Hematopoietic multipotent progenitor cell (in vitro differentiated cells): ENCODE measurements around the gene ANKMY1. TPM values are rescaled to one million over a fixed set of nuclear protein-coding genes. Genes with fewer than 3 reads are reported as not detected.

Experiments
- small RNA-seq: library from RNA; depleted of rRNA; stranded (forward); fragments of <200 nt; gene quantifications from one replicate; pipeline ENCODE3, GENCODE V24; 2012
- total RNA-seq: library from RNA; depleted of rRNA; stranded (reverse); fragments of >200 nt; gene quantifications from one replicate; pipeline ENCODE4 v1.2.3, GENCODE V29; 2012

Gene ANKMY1
- total RNA-seq, 1 donor, result 24.2 TPM

Small RNA genes lying within 50 kb of the gene (small RNA-seq; reads per million reads assigned to genes)
- 1.3 reads per million, percentile 47 among the genes with 10 or more reads in this experiment for gene MIR149

Other genes with a start within 250 kb of the ANKMY1 start
- 1.9 TPM for gene GPC1, start 122.3 kb downstream of the ANKMY1 start, total RNA-seq
- gene DUSP28, start 2.4 kb upstream of the ANKMY1 start, total RNA-seq, result 8.3 TPM
- 45.0 TPM for gene RNPEPL1, start 10.5 kb upstream of the ANKMY1 start, total RNA-seq
- 36.6 TPM for gene CAPN10, start 28.7 kb upstream of the ANKMY1 start, total RNA-seq
- gene GPR35, start 67.5 kb upstream of the ANKMY1 start, total RNA-seq, result 7.8 TPM
- under 0.01 TPM for gene AQP12B, start 124.9 kb upstream of the ANKMY1 start, total RNA-seq
- not detected for gene AQP12A, start 133.9 kb upstream of the ANKMY1 start, total RNA-seq